Body of pancreas (tissue), 4 donors: ENCODE results near the gene FETUB. TPM values are rescaled to one million over a fixed set of nuclear protein-coding genes. Genes with fewer than 3 reads are reported as not detected.

ENCODE experiments used
- ATAC-seq: fragments of 150-250 bp; one replicate; pipeline ENCODE4 v1.9.1; 2016
- DNase-seq, 4 donors: peaks; one replicate each; pipeline ENCODE4 v3.0.0-alpha.2; 2019
- H3K27ac ChIP-seq, 4 donors: fragments of 200-600 bp; sonication (generic); 1 replicate in 3 of 4; 2 replicates in 1 of 4; pipeline versions ENCODE4 v1.5.1 to v1.6.1; 2016 to 2019; ENCODE audit warnings: mild to moderate bottlenecking in 1 of 4, mixed read lengths in 1 of 4, moderate library complexity in 1 of 4
- H3K27me3 ChIP-seq, 2 donors: fragments of 200-600 bp; sonication (generic); one replicate each; pipeline ENCODE4 v1.6.0; 2016; ENCODE audit warnings: mild to moderate bottlenecking in 1 of 2
- H3K36me3 ChIP-seq, 2 donors: fragments of 200-600 bp; sonication (generic); replicated peaks in 1 of 2; 2 replicates each; pipeline ENCODE4 v1.5.1; 2016; ENCODE audit warnings: low read depth in 2 of 2; ENCODE audit not compliant: insufficient read depth in 1 of 2
- H3K4me1 ChIP-seq: fragments of 200-600 bp; sonication (generic); one replicate; pipeline ENCODE4 v1.6.0; 2016
- H3K4me3 ChIP-seq, 2 donors: fragments of 200-600 bp; sonication (generic); 1 replicate in 1 of 2; 2 replicates in 1 of 2; pipeline ENCODE4 v1.5.1; 2016 to 2019
- H3K9me3 ChIP-seq, 3 donors: fragments of 200-600 bp; sonication (generic); 1 replicate in 2 of 3; 2 replicates in 1 of 3; pipeline ENCODE4 v1.5.1; 2016
- POLR2A ChIP-seq, 3 donors: fragments of 450-650 bp; IDR thresholded peaks; one replicate each; pipeline ENCODE4 v1.6.1; 2016; ENCODE audit warnings: antibody characterized with exemption in 3 of 3, mild to moderate bottlenecking in 2 of 3
- WGBS, 2 donors: methylation state at CpG; one replicate each; pipeline ENCODE4 v1.1.5; 2017; 5-methylcytosine and 5-hydroxymethylcytosine counted together
- intact Hi-C: fragments of 100-400 bp; cut with DNase I; formaldehyde crosslinking; loops from one replicate; pipeline ENCODE4 v1.15.1; 2023
- total RNA-seq, 2 donors: library from RNA; depleted of rRNA; stranded (reverse); fragments of >200 nt; gene quantifications; one replicate each; pipeline ENCODE4 v1.1.0, GENCODE V29; 2016
- TF ChIP-seq, protein P1 (sequence below), 7 experiments: fragments of 450-650 bp in 4 of 7; fragments of 200-600 bp in 3 of 7; sonication (generic) in 3 of 7; IDR thresholded peaks; one replicate each; pipeline ENCODE4 v1.5.1; 2016 to 2019; ENCODE audit warnings: antibody characterized with exemption in 7 of 7

FETUB gene
- total RNA-seq, 2 donors from 2014 or later, result not detected

DNA sequence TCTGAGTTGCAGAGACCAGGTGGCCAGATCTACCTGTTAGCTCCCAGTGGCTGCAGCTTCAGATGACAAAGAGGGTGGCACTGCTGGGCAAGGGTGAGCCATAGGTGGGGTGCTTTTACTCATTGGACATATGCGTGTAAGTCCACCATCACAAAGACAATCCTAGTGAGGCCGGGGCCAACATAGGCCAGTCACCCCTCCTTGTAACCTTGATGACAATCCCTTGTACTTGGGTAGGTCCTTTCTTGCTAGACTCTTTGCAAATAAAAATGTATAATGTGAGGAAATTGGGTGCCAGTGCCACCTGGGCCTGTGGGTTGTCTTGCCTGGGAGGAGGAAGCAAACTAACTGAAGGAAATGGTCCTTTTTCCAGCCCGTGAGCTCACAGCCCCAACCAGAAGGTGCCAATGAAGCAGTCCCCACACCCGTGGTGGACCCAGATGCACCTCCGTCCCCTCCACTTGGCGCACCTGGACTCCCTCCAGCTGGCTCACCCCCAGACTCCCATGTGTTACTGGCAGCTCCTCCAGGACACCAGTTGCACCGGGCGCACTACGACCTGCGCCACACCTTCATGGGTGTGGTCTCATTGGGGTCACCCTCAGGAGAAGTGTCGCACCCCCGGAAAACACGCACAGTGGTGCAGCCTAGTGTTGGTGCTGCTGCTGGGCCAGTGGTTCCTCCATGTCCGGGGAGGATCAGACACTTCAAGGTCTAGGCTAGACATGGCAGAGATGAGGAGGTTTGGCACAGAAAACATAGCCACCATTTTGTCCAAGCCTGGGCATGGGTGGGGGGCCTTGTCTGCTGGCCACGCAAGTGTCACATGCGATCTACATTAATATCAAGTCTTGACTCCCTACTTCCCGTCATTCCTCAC, 19.7 kb upstream of the FETUB start:
- Histone ChIP-seq H3K27ac (no peak overlapping the region), H3K4me1 (peaks cover 7% of the 10 kb centered on the region), H3K4me3 (no peak overlapping the region), H3K36me3 (no peaks in the 10 kb centered on the region), H3K27me3 (no peaks in the 10 kb centered on the region), H3K9me3 (no peaks in the 10 kb centered on the region)
- TF ChIP-seq, protein P1, sequence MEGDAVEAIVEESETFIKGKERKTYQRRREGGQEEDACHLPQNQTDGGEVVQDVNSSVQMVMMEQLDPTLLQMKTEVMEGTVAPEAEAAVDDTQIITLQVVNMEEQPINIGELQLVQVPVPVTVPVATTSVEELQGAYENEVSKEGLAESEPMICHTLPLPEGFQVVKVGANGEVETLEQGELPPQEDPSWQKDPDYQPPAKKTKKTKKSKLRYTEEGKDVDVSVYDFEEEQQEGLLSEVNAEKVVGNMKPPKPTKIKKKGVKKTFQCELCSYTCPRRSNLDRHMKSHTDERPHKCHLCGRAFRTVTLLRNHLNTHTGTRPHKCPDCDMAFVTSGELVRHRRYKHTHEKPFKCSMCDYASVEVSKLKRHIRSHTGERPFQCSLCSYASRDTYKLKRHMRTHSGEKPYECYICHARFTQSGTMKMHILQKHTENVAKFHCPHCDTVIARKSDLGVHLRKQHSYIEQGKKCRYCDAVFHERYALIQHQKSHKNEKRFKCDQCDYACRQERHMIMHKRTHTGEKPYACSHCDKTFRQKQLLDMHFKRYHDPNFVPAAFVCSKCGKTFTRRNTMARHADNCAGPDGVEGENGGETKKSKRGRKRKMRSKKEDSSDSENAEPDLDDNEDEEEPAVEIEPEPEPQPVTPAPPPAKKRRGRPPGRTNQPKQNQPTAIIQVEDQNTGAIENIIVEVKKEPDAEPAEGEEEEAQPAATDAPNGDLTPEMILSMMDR (IDR thresholded peaks at IDR 0.05), result no peak
- TF ChIP-seq POLR2A (IDR thresholded peaks at IDR 0.05), result no peak
- DNase-seq, result no peak
- 68 to 82% methylated on average over 10 to 17 of the region's 17 CpGs for WGBS, 2 donors
- intact Hi-C loops, result loop anchor here (10.0 kb wide), 1 partner anchor 356 kb away; no protein-coding TSS in a partner anchor
- ATAC-seq, result no peak

DNA sequence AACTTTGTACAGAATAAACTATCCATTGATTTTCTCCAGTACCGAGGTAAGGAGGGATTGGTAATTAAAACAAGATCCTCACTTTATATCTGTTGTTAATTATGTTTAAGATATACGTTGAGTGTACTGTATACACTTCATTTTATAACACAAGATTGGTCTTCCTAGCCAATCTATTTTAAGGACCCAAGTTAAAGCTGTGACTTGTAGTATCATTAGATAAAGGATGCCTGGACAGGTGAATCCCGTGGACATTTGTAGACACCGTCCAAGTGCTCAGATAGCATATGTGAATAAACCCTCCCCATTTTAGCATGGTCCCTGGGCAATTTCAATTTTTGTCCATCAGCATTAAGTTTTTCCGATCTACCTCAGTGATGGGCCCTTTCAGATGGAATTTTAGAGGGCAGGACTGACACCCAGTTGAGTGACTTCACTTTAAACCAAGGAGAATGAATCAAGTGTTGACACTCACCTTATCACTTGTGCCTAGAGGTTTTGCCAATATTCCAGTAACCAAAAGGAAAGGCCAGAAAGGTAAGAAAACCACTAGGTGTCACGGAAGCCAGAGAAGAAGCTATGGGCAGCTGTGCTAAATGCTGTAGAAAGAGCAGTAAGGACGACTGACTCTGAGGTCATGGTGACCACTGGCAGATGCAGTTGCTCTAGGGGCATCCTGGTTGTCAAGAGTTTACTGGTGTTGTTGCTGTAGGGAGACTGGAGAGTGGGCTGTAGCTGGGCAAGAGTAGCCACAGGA, 18.1 kb upstream of the FETUB start:
- Histone ChIP-seq H3K4me1 (peaks cover 6% of the 10 kb centered on the region), H3K4me3 (no peak overlapping the region), H3K27ac (no peak overlapping the region), H3K36me3 (no peaks in the 10 kb centered on the region), H3K27me3 (no peaks in the 10 kb centered on the region), H3K9me3 (no peaks in the 10 kb centered on the region)
- WGBS, 2 donors, result 65 to 80% methylated on average over 7 of the region's 7 CpGs
- intact Hi-C loops, result loop anchor here (10.0 kb wide), 1 partner anchor 357 kb away; no protein-coding TSS in a partner anchor
- TF ChIP-seq, protein P1 (IDR thresholded peaks at IDR 0.05), result no peak
- TF ChIP-seq POLR2A (IDR thresholded peaks at IDR 0.05), result no peak
- ATAC-seq (no peak), DNase-seq (no peak)

DNA sequence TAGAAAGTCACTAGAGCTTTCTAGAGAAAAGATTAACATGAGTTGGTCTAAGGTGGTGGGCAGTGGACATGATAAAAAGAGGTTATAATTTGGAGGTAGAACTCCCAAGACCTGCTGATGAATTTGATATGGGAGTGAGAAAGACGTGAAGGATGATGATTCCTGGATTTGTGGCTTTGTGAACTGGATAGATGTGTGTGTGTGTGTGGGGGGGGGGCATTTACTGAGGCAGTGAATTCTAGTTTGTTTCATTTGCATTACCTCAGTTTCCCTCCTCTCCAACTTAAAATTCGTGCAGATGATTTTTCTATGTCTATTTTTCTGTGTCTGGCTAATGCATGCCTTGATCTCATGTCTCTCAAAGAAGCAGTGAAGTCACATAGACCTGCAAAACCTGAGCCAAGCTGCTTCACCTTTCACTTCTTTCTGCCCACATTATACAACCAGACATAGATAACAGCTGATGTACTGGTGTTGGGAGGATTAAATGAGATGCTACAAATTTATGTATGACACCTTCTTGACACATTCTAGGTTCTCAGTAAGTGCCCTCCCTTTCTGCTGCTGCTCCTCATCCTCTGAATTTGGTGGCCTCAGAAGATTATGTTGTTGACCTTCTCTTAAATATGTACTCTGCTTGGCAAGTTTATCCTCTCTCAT, 17.4 kb upstream of the FETUB start:
- 36 to 52% methylated on average over 2 of the region's 2 CpGs for WGBS, 2 donors
- ATAC-seq (no peak), DNase-seq (no peak)
- TF ChIP-seq, protein P1 (IDR thresholded peaks at IDR 0.05), result no peak
- no peak for TF ChIP-seq POLR2A (IDR thresholded peaks at IDR 0.05)
- H3K9me3 ChIP-seq, result no peaks in the 10 kb centered on the region
- H3K4me3 ChIP-seq, result no peak overlapping the region
- no peaks in the 10 kb centered on the region for H3K27me3 ChIP-seq
- intact Hi-C loops, result loop anchor here (10.0 kb wide), 1 partner anchor 358 kb away; no protein-coding TSS in a partner anchor
- no peaks in the 10 kb centered on the region for H3K36me3 ChIP-seq
- no peak overlapping the region for H3K27ac ChIP-seq
- no peaks in the 10 kb centered on the region for H3K4me1 ChIP-seq

DNA sequence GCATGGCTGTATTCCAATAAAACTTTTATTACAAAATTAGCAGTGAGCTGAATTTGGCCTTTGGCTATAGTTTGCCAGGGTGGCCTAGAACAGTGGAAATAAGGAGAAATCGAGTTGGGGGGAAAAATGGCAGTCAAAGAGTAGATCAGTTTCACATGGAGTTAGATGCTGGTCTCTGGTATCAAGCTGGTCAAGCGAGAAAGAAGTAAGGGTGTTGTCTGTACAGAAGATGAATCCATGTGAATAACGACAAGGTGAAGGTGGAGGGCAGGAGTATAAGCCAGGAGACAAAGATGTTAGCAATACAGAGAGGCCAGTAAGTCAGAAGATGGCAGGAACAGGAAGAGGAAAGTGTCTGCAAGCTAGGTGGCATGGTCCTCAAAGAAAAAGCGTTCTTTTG, 15.6 kb upstream of the FETUB start:
- no peaks in the 10 kb centered on the region for H3K36me3 ChIP-seq
- no peaks in the 10 kb centered on the region for H3K4me1 ChIP-seq
- intact Hi-C loops, result loop anchor here (10.0 kb wide), 1 partner anchor 360 kb away; no protein-coding TSS in a partner anchor
- no peak for DNase-seq
- H3K27ac ChIP-seq, result no peak overlapping the region
- no peak overlapping the region for H3K4me3 ChIP-seq
- 63 to 72% methylated on average over 4 of the region's 4 CpGs for WGBS, 2 donors
- no peak for ATAC-seq
- no peaks in the 10 kb centered on the region for H3K27me3 ChIP-seq
- TF ChIP-seq POLR2A (IDR thresholded peaks at IDR 0.05), result no peak
- no peaks in the 10 kb centered on the region for H3K9me3 ChIP-seq
